SK-MEL-5 (cell line): ENCODE data around the gene THTPA. TPM values are rescaled to one million over a fixed set of nuclear protein-coding genes. Genes with fewer than 3 reads are reported as not detected.
A peak's percentile ranks its signal among the peaks of the same experiment; 100 is the strongest.

ENCODE experiments used
- DNase-seq: peaks from one replicate; pipeline ENCODE4 v3.0.0-alpha.2; 2016; ENCODE audit warnings: low read depth, low spot score
- in situ Hi-C: cut with HindIII; loops from 2 replicates; pipeline ENCODE4 v1.10.0; 2016; ENCODE audit warnings: low sequenced_read_pairs, high pct_unique_total_duplicates, low pct_unique_long_range_greater_than_20kb
- total RNA-seq: library from RNA; depleted of rRNA; stranded (reverse); fragments of >200 nt; shearing (Covaris generic); gene quantifications from 2 replicates; pipeline ENCODE4 v1.2.3, GENCODE V29; 2014

THTPA gene
- total RNA-seq, 1 experiment from 2014 or later: 9.5 TPM

DNA sequence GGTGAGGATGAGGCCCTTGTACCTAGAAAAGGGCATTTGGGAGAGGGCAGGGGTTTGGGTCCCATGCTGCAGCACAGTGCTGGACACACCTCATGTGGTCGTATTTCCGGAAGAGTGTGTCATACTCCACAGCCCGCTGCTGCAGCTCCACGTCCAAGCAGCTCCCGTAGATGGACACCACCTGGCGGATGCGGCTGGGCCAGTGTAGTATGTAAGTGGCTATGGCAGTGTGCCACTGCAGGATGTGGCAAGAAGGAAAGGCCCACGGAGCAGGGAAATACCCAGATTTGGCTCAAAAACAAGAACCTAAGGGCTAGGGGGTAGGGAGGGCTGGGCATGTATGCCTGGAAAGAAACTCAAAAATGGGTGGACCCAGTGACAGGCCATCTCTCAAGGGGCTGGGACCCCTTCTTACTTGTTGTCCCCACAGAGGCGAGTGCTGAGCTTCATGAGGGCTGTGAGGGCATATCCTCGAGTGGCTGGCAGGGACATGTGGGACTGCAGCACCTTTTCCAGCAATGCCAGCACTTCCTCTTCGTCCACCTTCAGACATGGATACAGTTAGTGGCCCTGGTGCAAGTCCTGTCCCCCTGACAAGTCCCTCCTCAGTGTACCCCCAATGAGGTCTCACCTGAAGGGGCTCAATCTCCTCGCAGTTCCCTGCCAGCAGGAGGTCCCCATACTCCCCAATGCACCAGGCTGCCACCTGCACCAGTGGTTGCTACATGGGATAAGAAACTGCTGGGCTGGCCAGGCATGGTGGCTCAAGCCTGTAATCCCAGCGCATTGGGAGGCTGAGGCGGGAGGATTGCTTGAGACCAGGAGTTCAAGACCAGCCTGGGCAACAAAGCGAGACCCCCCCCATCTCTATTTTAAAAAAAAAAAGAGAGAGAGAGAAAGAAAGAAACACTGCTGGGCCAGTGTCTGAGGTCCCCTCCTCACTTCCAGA is 6.1 kb downstream of the THTPA start:
- in situ Hi-C loops: no loop called here
- no peak for DNase-seq

- DNase-seq: peak; percentile 67
- in situ Hi-C loops: no loop called here
These were observed 6.9 kb downstream of the THTPA start for GRCh38 chr14:23562822-23563472.

DNA sequence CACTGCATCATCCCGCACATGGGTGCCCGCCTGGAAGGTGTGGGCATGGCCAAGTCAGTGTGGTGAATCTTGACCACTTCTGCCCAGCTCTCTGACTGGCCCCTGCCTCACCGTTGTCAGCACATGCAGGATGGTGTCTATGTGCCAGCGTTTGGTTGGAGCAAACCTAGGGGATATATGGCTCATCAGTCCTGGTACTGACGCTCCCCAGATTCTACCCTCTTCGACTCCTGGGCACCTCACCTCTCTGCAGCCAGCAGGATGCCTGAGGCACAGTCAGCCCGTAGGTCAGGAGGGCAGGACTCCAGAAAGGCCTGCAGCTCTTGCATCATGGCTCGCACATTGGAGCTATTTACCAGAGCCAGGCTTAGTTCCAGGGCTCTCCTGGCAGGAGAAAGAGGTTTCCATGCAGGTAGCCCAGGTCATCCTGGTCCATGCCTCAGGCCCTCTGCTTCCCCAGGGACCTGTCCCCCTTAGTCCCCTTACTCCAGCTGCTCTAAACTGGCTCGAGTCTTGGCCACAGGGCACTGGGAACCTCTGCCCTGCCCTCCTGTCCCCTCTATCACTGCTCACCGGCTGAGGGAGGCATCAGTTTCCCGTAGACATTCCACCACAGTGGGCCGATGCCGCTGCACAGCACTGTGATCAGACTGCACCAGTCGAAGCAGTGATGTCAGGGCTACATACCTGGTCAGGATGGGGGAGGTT is 7.6 kb downstream of the THTPA start:
- DNase-seq: no peak
- in situ Hi-C loops: no loop called here

GRCh38 chr14:23564181-23564812 is 8.2 kb downstream of the THTPA start:
- in situ Hi-C loops: no loop called here
- no peak for DNase-seq

- in situ Hi-C loops: no loop called here
- no peak for DNase-seq
These were observed 8.8 kb downstream of the THTPA start for GRCh38 chr14:23564876-23565275.

GRCh38 chr14:23565626-23566025 is 9.6 kb downstream of the THTPA start:
- in situ Hi-C loops: no loop called here

DNA sequence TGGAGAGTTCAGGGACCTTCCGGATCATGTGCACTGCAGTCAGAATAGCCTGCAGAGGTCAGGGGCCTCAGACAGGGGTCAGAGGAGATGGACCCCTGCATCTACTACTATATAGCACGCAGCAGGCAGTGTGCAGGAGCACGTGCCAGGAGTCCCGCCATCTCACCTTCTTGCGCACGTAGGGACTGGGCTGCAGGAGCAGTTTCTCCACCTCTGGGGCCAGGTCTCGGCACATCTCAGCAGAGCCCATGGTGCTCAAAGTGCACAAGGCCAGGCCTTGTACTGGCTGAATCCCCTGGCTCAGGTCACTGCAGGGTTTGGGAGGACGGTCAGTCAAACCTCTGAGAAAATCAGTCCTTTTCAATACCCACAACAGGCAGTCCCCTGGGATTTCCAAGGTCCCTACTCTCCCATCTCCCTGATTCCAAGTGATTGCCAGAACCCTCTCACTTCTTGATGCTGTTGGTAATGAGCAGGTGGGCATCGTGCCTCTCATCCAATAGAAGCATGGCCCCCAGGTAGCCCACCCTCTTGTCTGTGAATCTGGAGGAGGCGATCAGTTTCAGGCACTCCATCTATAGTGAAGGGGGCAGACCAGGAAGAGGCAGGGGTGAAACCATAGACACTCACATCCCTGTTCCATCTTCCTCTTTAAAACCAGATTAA is 10.2 kb downstream of the THTPA start:
- in situ Hi-C loops: no loop called here
- DNase-seq: no peak

More at GRCh38 chr14:23565626-23566025, 9.6 kb downstream of the THTPA start:
- no peak for DNase-seq

DNA sequence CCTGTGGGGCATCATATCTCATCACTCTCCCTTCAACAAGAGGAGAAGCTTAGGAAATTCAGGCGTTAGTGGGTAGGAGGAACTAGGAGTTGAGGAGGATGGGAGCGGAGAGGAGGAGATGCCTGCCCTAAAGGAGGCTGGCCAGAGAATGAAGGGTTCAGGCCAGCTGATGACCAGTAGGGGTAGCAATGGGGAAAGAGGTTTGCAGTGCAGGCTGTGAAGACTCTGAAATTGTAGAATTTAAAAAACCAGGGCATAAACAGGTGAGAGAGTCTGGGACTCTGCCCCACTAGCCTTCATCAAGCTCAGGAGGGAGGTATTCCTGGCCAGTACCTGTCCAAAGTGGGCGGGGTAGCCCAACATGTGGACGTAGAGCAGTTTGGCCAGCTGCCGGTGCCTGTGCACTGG is 10.7 kb downstream of the THTPA start:
- in situ Hi-C loops: no loop called here
- DNase-seq: no peak

GRCh38 chr14:23567186-23568020 is 11.3 kb downstream of the THTPA start, which contains the start of gene AP1G2:
TSS of gene AP1G2 (minus strand) at chr14:23567791. CDS start at chr14:23567314, 477 bp downstream.
- in situ Hi-C loops: no loop called here
- DNase-seq: peak; percentile 81

DNA sequence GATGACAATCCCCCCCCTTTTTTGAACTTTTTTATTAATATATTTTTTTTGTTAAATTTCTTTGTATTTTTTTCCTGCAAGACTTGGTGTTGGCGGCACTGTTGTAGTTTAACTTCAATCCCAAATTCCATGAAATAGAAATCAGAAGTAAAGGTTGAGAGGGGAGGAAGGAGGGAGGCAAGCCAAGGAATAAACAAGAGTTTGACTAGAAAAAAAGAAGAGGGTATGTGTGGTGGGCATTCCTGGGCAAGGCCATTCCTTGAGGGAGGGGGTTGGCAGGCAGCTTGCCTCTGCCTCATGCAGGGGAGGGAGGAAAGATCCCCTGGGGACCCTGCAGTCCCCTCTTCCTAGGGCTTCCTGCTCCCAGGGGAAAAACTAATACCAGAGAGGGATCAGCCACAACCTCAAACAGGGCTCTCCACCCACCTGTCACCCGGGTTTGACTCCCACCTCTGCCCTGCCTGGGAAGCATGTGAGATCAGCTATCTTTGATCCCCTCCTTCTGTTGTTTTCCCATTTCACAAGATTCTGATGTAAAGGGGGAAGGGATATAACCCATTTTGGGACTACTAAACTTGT is 12.0 kb downstream of the THTPA start:
- no peak for DNase-seq
- in situ Hi-C loops: no loop called here

DNA sequence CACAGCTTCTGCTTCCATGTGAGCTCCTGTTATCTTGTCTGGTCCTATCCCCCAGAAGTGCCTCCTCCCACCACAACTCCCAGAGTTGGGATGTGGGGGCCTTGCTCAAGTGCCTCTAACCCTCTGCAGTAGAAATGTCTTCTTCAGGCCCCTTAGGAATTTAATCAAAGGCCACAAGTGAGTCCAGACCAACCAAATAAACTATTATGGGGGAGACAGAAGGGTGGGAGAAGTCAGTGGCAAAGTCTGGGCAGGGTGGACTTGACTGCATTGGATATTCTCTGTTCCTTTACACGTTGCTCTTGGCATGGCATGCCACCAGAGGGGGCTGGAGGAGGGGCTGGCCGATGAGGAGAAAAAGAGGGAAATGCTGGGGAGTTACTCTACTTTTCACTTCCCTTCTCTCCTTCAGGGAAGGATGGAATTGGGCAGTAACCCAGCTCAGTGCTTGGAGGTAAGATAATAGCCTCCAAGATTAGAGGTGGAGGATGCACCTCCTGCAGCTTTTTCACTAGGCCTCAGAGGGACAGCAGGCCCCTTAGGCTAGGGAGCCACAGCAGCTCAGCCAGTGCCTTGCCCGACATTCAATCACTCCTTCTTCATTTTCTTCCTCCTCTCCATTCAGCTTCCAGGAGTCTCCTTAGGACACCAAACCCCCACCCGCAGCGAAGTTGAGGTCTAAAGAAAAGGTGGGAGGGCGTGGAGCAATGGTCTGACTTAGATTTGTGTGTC is 12.7 kb downstream of the THTPA start:
- in situ Hi-C loops: no loop called here
- DNase-seq: peak; percentile 49

- DNase-seq: peak; percentile 41
- in situ Hi-C loops: no loop called here
These were observed 13.5 kb downstream of the THTPA start for GRCh38 chr14:23569443-23570151.

GRCh38 chr14:23570806-23571483 is 14.9 kb downstream of the THTPA start:
- in situ Hi-C loops: no loop called here
- no peak for DNase-seq

- in situ Hi-C loops: no loop called here
- no peak for DNase-seq
These were observed 15.8 kb downstream of the THTPA start for GRCh38 chr14:23571701-23572523.
